HG03196 (cell line): ENCODE results near the gene ZNF366.
"Not testable (repeated sequence)": the region's sequence is repeated elsewhere in the genome, so short reads cannot be mapped to it uniquely, and the experiment has no call there.

ENCODE experiments used
- ATAC-seq: cut with Tn5 transposase; IDR thresholded peaks from one replicate; pipeline ENCODE4 v1.9.1; 2021; ENCODE audit not compliant: unreplicated experiment

The ZNF366 gene

GRCh38 chr5:72412283-72413055, 94.7 kb downstream of the ZNF366 start:
- no peak for ATAC-seq

GRCh38 chr5:72410688-72411295, 96.4 kb downstream of the ZNF366 start:
- ATAC-seq = no peak

GRCh38 chr5:72408603-72409002, 98.6 kb downstream of the ZNF366 start:
- ATAC-seq = no peak

- no peak for ATAC-seq
Measured at GRCh38 chr5:72408127-72408526, 99.1 kb downstream of the ZNF366 start.

- no peak for ATAC-seq
Measured at GRCh38 chr5:72407541-72407940, 99.7 kb downstream of the ZNF366 start.

GRCh38 chr5:72407078-72407477, 100.1 kb downstream of the ZNF366 start:
- no peak for ATAC-seq

GRCh38 chr5:72404771-72405170, 102.4 kb downstream of the ZNF366 start:
- not testable (repeated sequence) for ATAC-seq

- ATAC-seq = no peak
Measured at GRCh38 chr5:72402959-72403628, 104.1 kb downstream of the ZNF366 start.

GRCh38 chr5:72402381-72402890, 104.8 kb downstream of the ZNF366 start:
- ATAC-seq = no peak

- no peak for ATAC-seq
Measured at GRCh38 chr5:72400950-72401349, 106.3 kb downstream of the ZNF366 start.

GRCh38 chr5:72397836-72398235, 109.4 kb downstream of the ZNF366 start:
- no peak for ATAC-seq

- no peak for ATAC-seq
Measured at GRCh38 chr5:72394688-72395087, 112.5 kb downstream of the ZNF366 start.

GRCh38 chr5:72393052-72393451, 114.2 kb downstream of the ZNF366 start:
- no peak for ATAC-seq
